Activated T-cell treated with anti-CD3 and anti-CD28 coated beads, Interleukin-2, amount 50 U/mL, for 24 hours (primary cell): ENCODE data around the gene ITGAV.

Source experiments
- DNase-seq: peaks from one replicate; pipeline ENCODE4 v3.0.0-alpha.2; 2020
- H3K27ac Mint-ChIP-seq: 2 replicates; pipeline ENCODE4 v1.8.0; 2020; ENCODE audit warnings: mild to moderate bottlenecking, mixed read lengths
- H3K27me3 Mint-ChIP-seq: 2 replicates; pipeline ENCODE4 v1.8.0; 2020; ENCODE audit warnings: mixed read lengths
- H3K36me3 Mint-ChIP-seq: 2 replicates; pipeline ENCODE4 v1.8.0; 2020; ENCODE audit warnings: low read depth, mixed read lengths
- H3K4me1 Mint-ChIP-seq: 2 replicates; pipeline ENCODE4 v1.8.0; 2020; ENCODE audit warnings: low read depth, mixed read lengths
- H3K4me3 Mint-ChIP-seq: 2 replicates; pipeline ENCODE4 v1.8.0; 2020; ENCODE audit warnings: mild to moderate bottlenecking, moderate library complexity, mixed read lengths
- H3K9me3 Mint-ChIP-seq: 2 replicates; pipeline ENCODE4 v1.8.0; 2020; ENCODE audit warnings: mixed read lengths

ITGAV gene

GRCh38 chr2:186717320-186718007, 127.6 kb downstream of the ITGAV start:
- Mint-ChIP-seq H3K27me3 (no peaks in the 10 kb centered on the region), H3K27ac (no peak overlapping the region), H3K4me3 (no peak overlapping the region), H3K36me3 (no peaks in the 10 kb centered on the region), H3K4me1 (no peaks in the 10 kb centered on the region), H3K9me3 (no peaks in the 10 kb centered on the region)
- DNase-seq, result no peak

GRCh38 chr2:186718122-186718521, 128.3 kb downstream of the ITGAV start:
- H3K27ac Mint-ChIP-seq, result no peak overlapping the region
- no peaks in the 10 kb centered on the region for H3K9me3 Mint-ChIP-seq
- H3K4me1 Mint-ChIP-seq, result no peaks in the 10 kb centered on the region
- H3K4me3 Mint-ChIP-seq, result no peak overlapping the region
- H3K27me3 Mint-ChIP-seq, result no peaks in the 10 kb centered on the region
- no peak for DNase-seq
- no peaks in the 10 kb centered on the region for H3K36me3 Mint-ChIP-seq

- DNase-seq, result no peak
- Mint-ChIP-seq H3K4me1 (no peaks in the 10 kb centered on the region), H3K27me3 (no peaks in the 10 kb centered on the region), H3K9me3 (no peaks in the 10 kb centered on the region), H3K4me3 (no peak overlapping the region), H3K27ac (no peak overlapping the region), H3K36me3 (no peaks in the 10 kb centered on the region)
Observed at GRCh38 chr2:186718903-186719302, 129.0 kb downstream of the ITGAV start.

- H3K9me3 Mint-ChIP-seq, result no peaks in the 10 kb centered on the region
- H3K27me3 Mint-ChIP-seq, result no peaks in the 10 kb centered on the region
- no peaks in the 10 kb centered on the region for H3K36me3 Mint-ChIP-seq
- H3K4me1 Mint-ChIP-seq, result no peaks in the 10 kb centered on the region
- no peak for DNase-seq
- no peak overlapping the region for H3K27ac Mint-ChIP-seq
- H3K4me3 Mint-ChIP-seq, result no peak overlapping the region
Observed at GRCh38 chr2:186721956-186722355, 132.1 kb downstream of the ITGAV start.

- no peak for DNase-seq
- no peaks in the 10 kb centered on the region for H3K27me3 Mint-ChIP-seq
- no peak overlapping the region for H3K4me3 Mint-ChIP-seq
- H3K4me1 Mint-ChIP-seq, result no peaks in the 10 kb centered on the region
- H3K36me3 Mint-ChIP-seq, result no peaks in the 10 kb centered on the region
- H3K27ac Mint-ChIP-seq, result no peak overlapping the region
- H3K9me3 Mint-ChIP-seq, result no peaks in the 10 kb centered on the region
Observed at GRCh38 chr2:186724736-186725135, 134.9 kb downstream of the ITGAV start.

GRCh38 chr2:186725783-186726182, 135.9 kb downstream of the ITGAV start:
- H3K4me3 Mint-ChIP-seq, result no peak overlapping the region
- H3K27me3 Mint-ChIP-seq, result no peaks in the 10 kb centered on the region
- H3K4me1 Mint-ChIP-seq, result no peaks in the 10 kb centered on the region
- H3K27ac Mint-ChIP-seq, result no peak overlapping the region
- H3K36me3 Mint-ChIP-seq, result no peaks in the 10 kb centered on the region
- no peaks in the 10 kb centered on the region for H3K9me3 Mint-ChIP-seq
- no peak for DNase-seq

- no peaks in the 10 kb centered on the region for H3K27me3 Mint-ChIP-seq
- no peaks in the 10 kb centered on the region for H3K4me1 Mint-ChIP-seq
- H3K36me3 Mint-ChIP-seq, result no peaks in the 10 kb centered on the region
- H3K4me3 Mint-ChIP-seq, result no peak overlapping the region
- no peak overlapping the region for H3K27ac Mint-ChIP-seq
- no peaks in the 10 kb centered on the region for H3K9me3 Mint-ChIP-seq
- DNase-seq, result no peak
Observed at GRCh38 chr2:186726938-186727337, 137.1 kb downstream of the ITGAV start.

- H3K4me3 Mint-ChIP-seq, result no peak overlapping the region
- no peaks in the 10 kb centered on the region for H3K4me1 Mint-ChIP-seq
- H3K9me3 Mint-ChIP-seq, result no peaks in the 10 kb centered on the region
- peaks cover 2% of the 10 kb centered on the region for H3K27me3 Mint-ChIP-seq
- no peak overlapping the region for H3K27ac Mint-ChIP-seq
- no peaks in the 10 kb centered on the region for H3K36me3 Mint-ChIP-seq
- no peak for DNase-seq
Observed at GRCh38 chr2:186728631-186729030, 138.8 kb downstream of the ITGAV start.
